Endothelial cell of umbilical vein (primary cell): ENCODE measurements around the gene SEZ6L. TPM values are rescaled to one million over a fixed set of nuclear protein-coding genes. Genes with fewer than 3 reads are reported as not detected.

ENCODE experiments used
- BruUV-seq: library from RNA; stranded (reverse); fragments of 400-500 nt; replicated peaks from 2 replicates; lab custom pipeline; 2021; lab: Mats Ljungman, UMichigan
- CTCF ChIA-PET: fragments of 300-600, 350-600 bp; sonication (Branson Sonifier 250); formaldehyde crosslinking; loops from one replicate; lab custom pipeline; 2021; ENCODE audit warnings: antibody characterized with exemption, inconsistent platforms; lab: Charles Lee
- POLR2A ChIA-PET: fragments of 300-600, 350-600 bp; sonication (Branson Sonifier 250); formaldehyde crosslinking; loops from one replicate; lab custom pipeline; 2021; ENCODE audit warnings: antibody characterized with exemption, inconsistent platforms; lab: Charles Lee
- DNase-seq: peaks from one replicate; pipeline ENCODE4 v3.0.0-alpha.2; 2011; ENCODE audit warnings: low read depth, low spot score
- FAIRE-seq: peaks from 2 replicates; lab custom pipeline; 2011; peaks lifted over from hg19 to GRCh38; lab: Jason Lieb, UNC
- H2AFZ ChIP-seq: 2 replicates; pipeline ENCODE4 v1.6.0; 2012; ENCODE audit warnings: low read depth, low read length, control low read depth, inconsistent platforms
- H3K27ac ChIP-seq: 2 replicates; pipeline ENCODE4 v1.5.1; 2011; ENCODE audit warnings: low read depth, mild to moderate bottlenecking, control low read depth, low read length, moderate library complexity; ENCODE audit not compliant: insufficient read depth
- H3K27me3 ChIP-seq, 2 experiments: 2 replicates each; pipeline versions ENCODE4 v1.6.0 to v1.6.1; 2011; ENCODE audit warnings: low read length in 2 of 2, mixed read lengths in 1 of 2; ENCODE audit not compliant: control insufficient read depth in 2 of 2, insufficient read depth in 2 of 2
- H3K36me3 ChIP-seq, 2 experiments: 2 replicates in 1 of 2; 3 replicates in 1 of 2; pipeline ENCODE4 v1.5.1; 2011; ENCODE audit warnings: low read length in 2 of 2, mild to moderate bottlenecking in 1 of 2, moderate library complexity in 1 of 2; ENCODE audit not compliant: control insufficient read depth in 2 of 2, insufficient read depth in 2 of 2; ENCODE audit errors: extremely low read depth in 1 of 2
- H3K4me1 ChIP-seq: 3 replicates; pipeline ENCODE4 v1.5.1; 2011; ENCODE audit warnings: mild to moderate bottlenecking, low read length; ENCODE audit not compliant: control insufficient read depth, insufficient read depth; ENCODE audit errors: extremely low read depth
- H3K4me2 ChIP-seq: 2 replicates; pipeline ENCODE4 v1.6.1; 2011; ENCODE audit warnings: low read length, control low read depth, mixed read lengths; ENCODE audit not compliant: insufficient read depth
- H3K4me3 ChIP-seq, 3 experiments: fragments of 200-600 bp in 1 of 3; sonication (generic), shearing (Covaris generic) in 1 of 3; replicated peaks in 1 of 3; 2 replicates each; pipeline ENCODE4 v1.5.1; 2011 to 2016; ENCODE audit warnings: control low read depth in 3 of 3, low read length in 3 of 3, mild to moderate bottlenecking in 2 of 3, inconsistent platforms in 1 of 3, low read depth in 1 of 3, moderate library complexity in 1 of 3; ENCODE audit not compliant: insufficient read depth in 1 of 3
- H3K79me2 ChIP-seq: 2 replicates; pipeline ENCODE4 v1.6.0; 2012; ENCODE audit warnings: low read length, inconsistent platforms; ENCODE audit not compliant: control insufficient read depth, insufficient read depth
- H3K9ac ChIP-seq: replicated peaks from 2 replicates; pipeline ENCODE3; 2011; ENCODE audit warnings: low read length, control low read depth; ENCODE audit not compliant: insufficient read depth; ENCODE audit errors: extremely low read depth
- H3K9me1 ChIP-seq: replicated peaks from 3 replicates; pipeline ENCODE4 v1.6.0; 2011; ENCODE audit warnings: mild to moderate bottlenecking, low read length; ENCODE audit not compliant: control insufficient read depth, insufficient read depth; ENCODE audit errors: extremely low read depth
- H3K9me3 ChIP-seq: replicated peaks from 2 replicates; pipeline ENCODE4 v1.5.1; 2012; ENCODE audit warnings: low read length, inconsistent platforms; ENCODE audit not compliant: control insufficient read depth, insufficient read depth
- H4K20me1 ChIP-seq: replicated peaks from 2 replicates; pipeline ENCODE3; 2011; ENCODE audit warnings: mild to moderate bottlenecking, low read length; ENCODE audit not compliant: control insufficient read depth, insufficient read depth; ENCODE audit errors: extremely low read depth
- EZH2 ChIP-seq: IDR thresholded peaks from 2 replicates; pipeline ENCODE4 v1.6.1; 2012; ENCODE audit warnings: borderline replicate concordance, low read depth, mild to moderate bottlenecking, moderate library complexity, low read length, inconsistent platforms; ENCODE audit not compliant: severe bottlenecking
- FOS ChIP-seq: IDR thresholded peaks from 2 replicates; pipeline ENCODE4 v1.6.1; 2011; ENCODE audit warnings: mild to moderate bottlenecking, low read length, moderate library complexity, borderline replicate concordance; ENCODE audit not compliant: insufficient read depth
- GATA2 ChIP-seq: IDR thresholded peaks from 2 replicates; pipeline ENCODE4 v1.7.0; 2011; ENCODE audit warnings: low read depth, mild to moderate bottlenecking, moderate library complexity, mixed read lengths, low read length; ENCODE audit not compliant: insufficient read length, insufficient read depth
- JUN ChIP-seq: IDR thresholded peaks from 2 replicates; pipeline ENCODE4 v1.6.1; 2011; ENCODE audit warnings: borderline replicate concordance, low read depth; ENCODE audit not compliant: insufficient read length, insufficient read depth
- MYC ChIP-seq: IDR thresholded peaks from one replicate; pipeline ENCODE4 v1.6.1; 2011; ENCODE audit warnings: mild to moderate bottlenecking, low read depth, low read length
- POLR2A ChIP-seq: IDR thresholded peaks from 2 replicates; pipeline ENCODE4 v1.6.1; 2012; ENCODE audit warnings: low read depth, mild to moderate bottlenecking, control low read depth, low read length
- POLR2AphosphoS5 ChIP-seq: IDR thresholded peaks from 2 replicates; pipeline ENCODE4 v1.6.1; 2012; ENCODE audit warnings: low read depth, mild to moderate bottlenecking, control low read depth, low read length, moderate library complexity; ENCODE audit not compliant: insufficient read depth
- dilution Hi-C: fragments of 300-500 bp; cut with MboI; formaldehyde crosslinking; loops from one replicate; pipeline ENCODE4 v1.15.0; 2019; ENCODE audit warnings: low sequenced_read_pairs; ENCODE audit not compliant: extremely low pct_ligation_motif_present
- intact Hi-C: fragments of 100-400 bp; cut with micrococcal nuclease; formaldehyde crosslinking; loops from one replicate; pipeline ENCODE4 v1.10.0; 2022
- polyA plus RNA-seq, 4 experiments: library from polyadenylated mRNA; depleted of rRNA in 3 of 4; stranded (reverse) in 3 of 4; unstranded in 1 of 4; fragments of >200 nt; gene quantifications; 2 replicates each; pipeline versions ENCODE4 v1.2.1 to v1.2.3, GENCODE V29; 2011 to 2012; ENCODE audit warnings: missing spikeins in 1 of 4
- total RNA-seq: library from RNA; stranded (reverse); gene quantifications from 2 replicates; pipeline ENCODE4 v1.2.3, GENCODE V29; 2021
- TF ChIP-seq, protein P1 (sequence below), 2 donors: IDR thresholded peaks; 1 replicate in 1 of 2; 2 replicates in 1 of 2; pipeline ENCODE4 v1.5.1; 2011; ENCODE audit warnings: low read length in 2 of 2, mild to moderate bottlenecking in 2 of 2, moderate library complexity in 2 of 2, control low read depth in 1 of 2, inconsistent platforms in 1 of 2, low read depth in 1 of 2; ENCODE audit not compliant: insufficient read depth in 1 of 2; ENCODE audit errors: extremely low read depth in 1 of 2
- TF ChIP-seq, protein P2 (sequence below): IDR thresholded peaks from 2 replicates; pipeline ENCODE4 v1.6.1; 2011; ENCODE audit not compliant: insufficient read depth, insufficient read length

SEZ6L gene
- total and polyA plus RNA-seq, 2 donors (not counting 3 experiments of a cell fraction or from before 2014, with no cell fraction given), result not detected

DNA sequence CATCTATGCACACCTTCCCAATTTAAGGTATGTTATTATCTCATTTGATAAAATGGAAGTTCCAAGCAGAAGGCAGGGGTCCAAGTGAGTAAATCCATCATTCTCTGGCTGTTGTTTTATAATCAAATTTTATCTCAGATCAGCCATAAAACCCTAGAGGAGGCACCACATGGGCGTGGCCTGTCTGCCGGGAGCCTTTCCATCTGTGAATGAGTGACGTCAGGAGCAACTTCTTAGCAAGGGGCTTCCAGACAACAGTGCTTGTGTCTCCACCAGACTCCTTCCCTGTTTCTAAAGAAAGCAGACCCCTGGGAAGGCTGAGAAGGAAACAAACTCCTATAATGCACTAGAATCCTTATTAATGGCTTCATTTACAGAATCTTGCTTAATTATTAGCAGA lies 13.5 kb downstream of the SEZ6L start:
- H3K9me1 ChIP-seq, result no peaks in the 10 kb centered on the region
- H3K4me1 ChIP-seq, result no peaks in the 10 kb centered on the region
- intact Hi-C loops (no loop called here), dilution Hi-C loops (no loop called here)
- no peak overlapping the region for H3K4me3 ChIP-seq
- no peaks in the 10 kb centered on the region for H4K20me1 ChIP-seq
- H3K4me2 ChIP-seq, result no peak overlapping the region
- H3K79me2 ChIP-seq, result no peaks in the 10 kb centered on the region
- H3K9me3 ChIP-seq, result no peaks in the 10 kb centered on the region
- H3K27ac ChIP-seq, result no peak overlapping the region
- no peaks in the 10 kb centered on the region for H3K36me3 ChIP-seq
- DNase-seq (no peak), FAIRE-seq (no peak)
- H3K27me3 ChIP-seq, result no peaks in the 10 kb centered on the region
- no TSS peak for BruUV-seq
- H3K9ac ChIP-seq, result no peak overlapping the region
- no peak for TF ChIP-seq POLR2AphosphoS5
- TF ChIP-seq JUN, result no peak
- no peak for TF ChIP-seq GATA2
- TF ChIP-seq, protein P1, sequence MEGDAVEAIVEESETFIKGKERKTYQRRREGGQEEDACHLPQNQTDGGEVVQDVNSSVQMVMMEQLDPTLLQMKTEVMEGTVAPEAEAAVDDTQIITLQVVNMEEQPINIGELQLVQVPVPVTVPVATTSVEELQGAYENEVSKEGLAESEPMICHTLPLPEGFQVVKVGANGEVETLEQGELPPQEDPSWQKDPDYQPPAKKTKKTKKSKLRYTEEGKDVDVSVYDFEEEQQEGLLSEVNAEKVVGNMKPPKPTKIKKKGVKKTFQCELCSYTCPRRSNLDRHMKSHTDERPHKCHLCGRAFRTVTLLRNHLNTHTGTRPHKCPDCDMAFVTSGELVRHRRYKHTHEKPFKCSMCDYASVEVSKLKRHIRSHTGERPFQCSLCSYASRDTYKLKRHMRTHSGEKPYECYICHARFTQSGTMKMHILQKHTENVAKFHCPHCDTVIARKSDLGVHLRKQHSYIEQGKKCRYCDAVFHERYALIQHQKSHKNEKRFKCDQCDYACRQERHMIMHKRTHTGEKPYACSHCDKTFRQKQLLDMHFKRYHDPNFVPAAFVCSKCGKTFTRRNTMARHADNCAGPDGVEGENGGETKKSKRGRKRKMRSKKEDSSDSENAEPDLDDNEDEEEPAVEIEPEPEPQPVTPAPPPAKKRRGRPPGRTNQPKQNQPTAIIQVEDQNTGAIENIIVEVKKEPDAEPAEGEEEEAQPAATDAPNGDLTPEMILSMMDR (IDR thresholded peaks at IDR 0.05; ENCODE audit: extremely low read depth in 1 of 2, insufficient read depth in 1 of 2, low read depth in 1 of 2, low read length in 2 of 2), result no peak
- TF ChIP-seq, protein P2, sequence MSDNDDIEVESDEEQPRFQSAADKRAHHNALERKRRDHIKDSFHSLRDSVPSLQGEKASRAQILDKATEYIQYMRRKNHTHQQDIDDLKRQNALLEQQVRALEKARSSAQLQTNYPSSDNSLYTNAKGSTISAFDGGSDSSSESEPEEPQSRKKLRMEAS, result no peak
- no peak for TF ChIP-seq POLR2A
- no peak for TF ChIP-seq FOS
- no peak for TF ChIP-seq EZH2
- TF ChIP-seq MYC, result no peak
- ChIA-PET POLR2A (no interaction called here), CTCF (no interaction called here)
- no peak overlapping the region for H2AFZ ChIP-seq
